Caco-2 (cell line): ENCODE results near the gene MMAA. TPM values are rescaled to one million over a fixed set of nuclear protein-coding genes. Genes with fewer than 3 reads are reported as not detected.
"Not testable (repeated sequence)": the region's sequence is repeated elsewhere in the genome, so short reads cannot be mapped to it uniquely, and the experiment has no call there.

ENCODE experiments used
- BruUV-seq: library from RNA; stranded (reverse); fragments of 400-500 nt; replicated peaks from 2 replicates; lab custom pipeline; 2021; lab: Mats Ljungman, UMichigan
- CTCF ChIA-PET: fragments of 300-600 bp; sonication (Branson Sonifier 250); formaldehyde crosslinking; loops from one replicate; lab custom pipeline; 2022; ENCODE audit warnings: antibody characterized with exemption; lab: Charles Lee
- POLR2A ChIA-PET: fragments of 300-600 bp; sonication (Branson Sonifier 250); formaldehyde crosslinking; loops from one replicate; lab custom pipeline; 2022; ENCODE audit warnings: antibody characterized with exemption; lab: Charles Lee
- DNase-seq, 2 experiments: peaks; one replicate each; pipeline versions ENCODE4 v3.0.0 to v3.0.0-alpha.2; 2020 to 2022
- H3K27me3 ChIP-seq: replicated peaks from 2 replicates; pipeline ENCODE4 v1.6.0; 2011; ENCODE audit warnings: low read length; ENCODE audit not compliant: control insufficient read depth, insufficient read depth
- H3K36me3 ChIP-seq: 2 replicates; pipeline ENCODE4 v1.5.1; 2011; ENCODE audit warnings: low read length; ENCODE audit not compliant: control insufficient read depth, insufficient read depth
- H3K4me1 ChIP-seq: fragments of 250-450 bp; sonication (Bioruptor Pico); 2 replicates; pipeline ENCODE4 v1.5.1; 2020; ENCODE audit warnings: mild to moderate bottlenecking
- H3K4me3 ChIP-seq: 2 replicates; pipeline ENCODE4 v1.5.1; 2011; ENCODE audit warnings: low read depth, mild to moderate bottlenecking, control low read depth, low read length
- H3K9me3 ChIP-seq: fragments of 250-450 bp; sonication (Bioruptor Pico); 2 replicates; pipeline ENCODE4 v1.5.1; 2020; ENCODE audit warnings: mild to moderate bottlenecking, moderate library complexity
- H3K27ac Mint-ChIP-seq: one replicate; pipeline ENCODE4 v1.8.0; 2022; ENCODE audit warnings: mixed read lengths; ENCODE audit not compliant: unreplicated experiment
- H3K27me3 Mint-ChIP-seq: one replicate; pipeline ENCODE4 v1.8.0; 2022; ENCODE audit warnings: mixed read lengths; ENCODE audit not compliant: insufficient read depth, unreplicated experiment
- H3K36me3 Mint-ChIP-seq: one replicate; pipeline ENCODE4 v1.8.0; 2022; ENCODE audit warnings: mild to moderate bottlenecking, mixed read lengths; ENCODE audit not compliant: insufficient read depth, unreplicated experiment
- H3K4me1 Mint-ChIP-seq: one replicate; pipeline ENCODE4 v1.8.0; 2022; ENCODE audit warnings: low read depth, mixed read lengths; ENCODE audit not compliant: unreplicated experiment
- H3K4me3 Mint-ChIP-seq: one replicate; pipeline ENCODE4 v1.8.0; 2022; ENCODE audit warnings: mild to moderate bottlenecking, moderate library complexity, mixed read lengths; ENCODE audit not compliant: unreplicated experiment
- H3K9me3 Mint-ChIP-seq: one replicate; pipeline ENCODE4 v1.8.0; 2022; ENCODE audit warnings: mixed read lengths; ENCODE audit not compliant: unreplicated experiment
- intact Hi-C: fragments of 100-400 bp; cut with micrococcal nuclease; formaldehyde crosslinking; loops from one replicate; pipeline ENCODE4 v1.10.0; 2022; ENCODE audit not compliant: unreplicated experiment
- total RNA-seq: library from RNA; stranded (reverse); gene quantifications from 2 replicates; pipeline ENCODE4 v1.2.3, GENCODE V29; 2022
- TF ChIP-seq, protein P1 (sequence below), 2 experiments: fragments of 200-600 bp in 1 of 2; IDR thresholded peaks; 1 replicate in 1 of 2; 2 replicates in 1 of 2; pipeline versions ENCODE4 v1.5.1 to v1.8.0; 2011 to 2022; ENCODE audit warnings: antibody characterized with exemption in 1 of 2, control low read depth in 1 of 2, inconsistent platforms in 1 of 2, low read depth in 1 of 2, low read length in 1 of 2, mild to moderate bottlenecking in 1 of 2, moderate library complexity in 1 of 2; ENCODE audit not compliant: insufficient read depth in 1 of 2, severe bottlenecking in 1 of 2, unreplicated experiment in 1 of 2

The MMAA gene
- total RNA-seq, 1 experiment from 2014 or later, result 1.7 TPM

DNA sequence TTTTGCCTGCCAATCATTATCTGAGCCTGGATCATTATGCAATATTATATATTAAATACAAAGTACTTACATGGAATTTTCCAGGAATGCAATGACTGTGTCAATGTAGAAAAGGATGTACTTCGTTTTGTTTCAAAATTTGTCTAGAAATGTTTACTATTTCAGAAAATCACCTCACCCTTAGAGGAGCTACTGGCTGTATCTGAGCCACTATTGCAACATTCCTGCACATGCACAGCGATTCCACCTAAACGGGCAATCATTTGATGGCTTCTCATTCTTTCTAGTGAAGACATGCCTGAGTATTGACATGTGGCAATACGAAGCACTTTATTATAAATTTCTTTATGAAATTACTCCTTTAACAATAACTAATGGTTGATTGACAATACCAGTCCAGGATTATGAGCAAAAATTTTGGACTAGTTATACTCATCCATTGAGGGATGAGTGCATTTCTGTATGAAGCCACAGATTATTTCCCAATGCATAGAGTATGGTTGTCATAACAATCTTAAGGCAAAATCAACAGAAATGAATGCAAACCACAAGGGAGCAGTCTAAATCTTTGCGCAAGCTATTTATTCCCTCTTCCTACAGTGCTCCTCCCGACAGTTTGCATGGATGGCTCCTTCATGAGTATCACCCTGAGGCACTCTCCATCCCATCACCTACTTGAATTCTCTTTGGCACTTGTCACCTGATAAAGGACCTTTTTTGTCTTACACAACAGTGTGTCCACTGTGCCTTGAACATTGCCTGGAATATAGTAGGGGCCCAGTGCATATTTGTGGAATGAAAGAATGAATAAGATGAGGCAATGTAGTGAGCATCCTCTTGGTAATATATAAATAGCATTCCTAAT lies 35.8 kb upstream of the MMAA start:
- Mint-ChIP-seq H3K27ac (no peak overlapping the region), H3K27me3 (peaks cover 7% of the 10 kb centered on the region), H3K9me3 (no peaks in the 10 kb centered on the region), H3K4me3 (no peak overlapping the region), H3K36me3 (no peaks in the 10 kb centered on the region), H3K4me1 (no peaks in the 10 kb centered on the region)
- TF ChIP-seq, protein P1, sequence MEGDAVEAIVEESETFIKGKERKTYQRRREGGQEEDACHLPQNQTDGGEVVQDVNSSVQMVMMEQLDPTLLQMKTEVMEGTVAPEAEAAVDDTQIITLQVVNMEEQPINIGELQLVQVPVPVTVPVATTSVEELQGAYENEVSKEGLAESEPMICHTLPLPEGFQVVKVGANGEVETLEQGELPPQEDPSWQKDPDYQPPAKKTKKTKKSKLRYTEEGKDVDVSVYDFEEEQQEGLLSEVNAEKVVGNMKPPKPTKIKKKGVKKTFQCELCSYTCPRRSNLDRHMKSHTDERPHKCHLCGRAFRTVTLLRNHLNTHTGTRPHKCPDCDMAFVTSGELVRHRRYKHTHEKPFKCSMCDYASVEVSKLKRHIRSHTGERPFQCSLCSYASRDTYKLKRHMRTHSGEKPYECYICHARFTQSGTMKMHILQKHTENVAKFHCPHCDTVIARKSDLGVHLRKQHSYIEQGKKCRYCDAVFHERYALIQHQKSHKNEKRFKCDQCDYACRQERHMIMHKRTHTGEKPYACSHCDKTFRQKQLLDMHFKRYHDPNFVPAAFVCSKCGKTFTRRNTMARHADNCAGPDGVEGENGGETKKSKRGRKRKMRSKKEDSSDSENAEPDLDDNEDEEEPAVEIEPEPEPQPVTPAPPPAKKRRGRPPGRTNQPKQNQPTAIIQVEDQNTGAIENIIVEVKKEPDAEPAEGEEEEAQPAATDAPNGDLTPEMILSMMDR (IDR thresholded peaks at IDR 0.05; ENCODE audit: insufficient read depth in 1 of 2, low read depth in 1 of 2, low read length in 1 of 2, severe bottlenecking in 1 of 2, unreplicated experiment in 1 of 2), result no peak
- Histone ChIP-seq H3K4me1 (no peaks in the 10 kb centered on the region), H3K4me3 (no peak overlapping the region), H3K9me3 (no peaks in the 10 kb centered on the region), H3K36me3 (no peaks in the 10 kb centered on the region), H3K27me3 (no peaks in the 10 kb centered on the region)
- ChIA-PET POLR2A (no interaction called here), CTCF (no interaction called here)
- no peak for DNase-seq
- intact Hi-C loops, result no loop called here
- no TSS peak for BruUV-seq

DNA sequence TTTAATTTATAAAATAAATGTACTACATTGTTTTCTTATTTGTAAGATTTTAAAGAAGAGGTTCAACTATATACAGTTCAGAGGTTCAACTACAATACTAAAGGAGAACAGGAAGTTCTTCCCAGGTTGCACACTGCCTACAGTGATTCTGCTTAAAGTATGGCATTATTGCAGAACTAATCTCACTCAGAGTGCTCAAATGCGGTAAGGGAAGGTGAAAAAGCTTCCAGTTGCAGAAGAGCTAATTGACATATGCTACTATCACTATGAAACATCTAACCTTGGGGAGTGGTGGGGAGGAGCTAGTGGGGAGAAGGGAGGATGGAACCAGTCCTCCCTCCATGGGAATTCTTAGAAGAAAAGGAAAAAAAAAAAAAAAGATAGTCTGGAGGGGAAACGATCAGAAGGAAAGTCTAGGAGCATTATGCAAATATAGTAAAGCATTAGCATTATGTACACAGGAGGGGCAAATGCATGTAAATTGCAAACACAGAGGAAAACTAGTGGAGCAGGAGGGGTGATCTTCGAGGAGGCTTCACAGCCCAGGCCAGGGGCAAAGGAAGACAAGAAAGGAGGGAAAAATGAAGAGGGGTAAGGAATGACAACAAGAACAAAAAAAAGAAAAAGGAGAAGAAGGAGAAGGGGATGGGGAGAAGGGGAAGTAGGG lies 32.0 kb upstream of the MMAA start:
- no peaks in the 10 kb centered on the region for H3K4me1 Mint-ChIP-seq
- no peaks in the 10 kb centered on the region for H3K4me1 ChIP-seq
- TF ChIP-seq, protein P1 (IDR thresholded peaks at IDR 0.05; ENCODE audit: insufficient read depth in 1 of 2, low read depth in 1 of 2, low read length in 1 of 2, severe bottlenecking in 1 of 2, unreplicated experiment in 1 of 2), result no peak
- no peak overlapping the region for H3K27ac Mint-ChIP-seq
- 0 out of 2 replicates have a peak, but pooled peaks cover 2% of the 10 kb centered on the region for H3K9me3 ChIP-seq
- BruUV-seq, result no TSS peak
- no peaks in the 10 kb centered on the region for H3K36me3 ChIP-seq
- no peaks in the 10 kb centered on the region for H3K9me3 Mint-ChIP-seq
- no peak overlapping the region for H3K4me3 ChIP-seq
- ChIA-PET CTCF (no interaction called here), POLR2A (no interaction called here)
- H3K27me3 ChIP-seq, result no peaks in the 10 kb centered on the region
- intact Hi-C loops, result no loop called here
- H3K27me3 Mint-ChIP-seq, result peaks cover 7% of the 10 kb centered on the region
- H3K36me3 Mint-ChIP-seq, result no peaks in the 10 kb centered on the region
- H3K4me3 Mint-ChIP-seq, result no peak overlapping the region
- DNase-seq, result no peak

DNA sequence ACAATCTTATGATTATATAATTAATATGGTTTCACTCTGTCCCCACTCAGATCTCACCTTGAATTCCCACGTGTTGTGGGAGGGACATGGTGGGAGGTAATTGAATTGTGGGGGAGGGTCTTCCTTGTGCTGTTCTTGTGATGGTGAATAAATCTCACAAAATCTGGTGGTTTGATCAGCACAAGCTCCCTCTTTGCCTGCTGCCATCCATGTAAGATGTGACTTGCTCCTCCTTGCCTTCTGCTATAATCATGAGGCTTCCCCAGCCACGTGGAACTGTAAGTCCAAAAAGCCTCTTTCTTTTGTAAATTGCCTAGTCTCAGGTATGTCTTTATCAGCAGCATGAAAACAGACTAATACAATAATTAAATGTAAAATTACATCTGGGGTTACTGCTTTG lies 29.8 kb upstream of the MMAA start:
- H3K4me3 Mint-ChIP-seq, H3K9me3 Mint-ChIP-seq, H3K27ac Mint-ChIP-seq, H3K4me3 ChIP-seq, H3K27me3 ChIP-seq, H3K27me3 Mint-ChIP-seq, H3K4me1 Mint-ChIP-seq, POLR2A ChIA-PET, CTCF ChIA-PET, DNase-seq, H3K9me3 ChIP-seq, H3K4me1 ChIP-seq, intact Hi-C loops, H3K36me3 ChIP-seq, BruUV-seq, H3K36me3 Mint-ChIP-seq: not testable (repeated sequence)
